ENCODE results near the gene STK31. TPM values are rescaled to one million over a fixed set of nuclear protein-coding genes. Genes with fewer than 3 reads are reported as not detected.
A peak's percentile ranks its signal among the peaks of the same experiment; 100 is the strongest.

Gene STK31
- total and polyA plus RNA-seq, 4 donors: 0.03 to 0.59 (median 0.18) TPM

- TF ChIP-seq CTCF (IDR thresholded peaks at IDR 0.05; ENCODE audit: low read depth, low read length, missing input control): no peak
Measured at GRCh38 chr7:23852988-23853387, 143.0 kb downstream of the STK31 start (continued).

- TF ChIP-seq ZBTB33 (IDR thresholded peaks at IDR 0.05): no peak
- no peak for TF ChIP-seq HNF4G (IDR thresholded peaks at IDR 0.05)
- no peak for TF ChIP-seq TAF1 (conservative IDR thresholded peaks at IDR 0.05)
- TF ChIP-seq RAD21 (IDR thresholded peaks at IDR 0.05): peak; percentile 75 to 84
- TF ChIP-seq SP1 (IDR thresholded peaks at IDR 0.05): no peak
- TF ChIP-seq CTCF (IDR thresholded peaks at IDR 0.05; ENCODE audit: low read depth, low read length, missing input control): peak; percentile 37
- WGBS: 59% methylated on average over 1 of the region's 1 CpG
Measured at GRCh38 chr7:23863209-23863787, 153.3 kb downstream of the STK31 start.

GRCh38 chr7:23864973-23865372 lies 155.0 kb downstream of the STK31 start:
- H3K9ac ChIP-seq (ENCODE audit: low read depth in 1 of 2, low read length in 2 of 2): no peak overlapping the region
- WGBS: 46% methylated on average over 3 of the region's 3 CpGs
- H3K4me1 ChIP-seq (ENCODE audit: control insufficient read depth in 4 of 4, insufficient read depth in 4 of 4, low read length in 3 of 4): no peaks in the 10 kb centered on the region
- H3K36me3 ChIP-seq (ENCODE audit: control insufficient read depth in 4 of 4, insufficient read depth in 3 of 4, low read depth in 1 of 4, low read length in 3 of 4): no peaks in the 10 kb centered on the region
- H3K4me3 ChIP-seq (ENCODE audit: low read depth in 1 of 3, low read length in 3 of 3): no peak overlapping the region
- no peak for DNase-seq (ENCODE audit: low spot score)
- no peak overlapping the region for H3K27ac ChIP-seq (ENCODE audit: low read depth in 1 of 2, low read length in 2 of 2)
- no peaks in the 10 kb centered on the region for H3K27me3 ChIP-seq (ENCODE audit: control insufficient read depth in 4 of 4, insufficient read depth in 4 of 4, low read length in 3 of 4)
- no peak for TF ChIP-seq HNF4A (conservative IDR thresholded peaks at IDR 0.05)
- no peak for TF ChIP-seq REST (IDR thresholded peaks at IDR 0.05)
- no peak for TF ChIP-seq SP1 (IDR thresholded peaks at IDR 0.05)
- no peak for TF ChIP-seq TAF1 (conservative IDR thresholded peaks at IDR 0.05)
- no peak for TF ChIP-seq NR2F2 (IDR thresholded peaks at IDR 0.05)
- TF ChIP-seq GABPA (IDR thresholded peaks at IDR 0.05 in 1 of 2, conservative IDR thresholded peaks at IDR 0.05 in 1 of 2): no peak
- H3K9me3 ChIP-seq (ENCODE audit: control insufficient read depth in 4 of 4, low read length in 3 of 4): no peaks in the 10 kb centered on the region

More at GRCh38 chr7:23863209-23863787, 153.3 kb downstream of the STK31 start:
- H3K36me3 ChIP-seq (ENCODE audit: control insufficient read depth in 4 of 4, insufficient read depth in 3 of 4, low read depth in 1 of 4, low read length in 3 of 4): no peaks in the 10 kb centered on the region
- no peak overlapping the region for H3K27ac ChIP-seq (ENCODE audit: low read depth in 1 of 2, low read length in 2 of 2)
- H3K4me3 ChIP-seq (ENCODE audit: low read depth in 1 of 3, low read length in 3 of 3): no peak overlapping the region
- no peak overlapping the region for H3K9ac ChIP-seq (ENCODE audit: low read depth in 1 of 2, low read length in 2 of 2)
- H3K4me1 ChIP-seq (ENCODE audit: control insufficient read depth in 4 of 4, insufficient read depth in 4 of 4, low read length in 3 of 4): no peaks in the 10 kb centered on the region
- no peaks in the 10 kb centered on the region for H3K27me3 ChIP-seq (ENCODE audit: control insufficient read depth in 4 of 4, insufficient read depth in 4 of 4, low read length in 3 of 4)
- DNase-seq (ENCODE audit: low spot score): no peak
- no peaks in the 10 kb centered on the region for H3K9me3 ChIP-seq (ENCODE audit: control insufficient read depth in 4 of 4, low read length in 3 of 4)
